PC-3 (cell line): ENCODE data around the gene RDH12. TPM values are rescaled to one million over a fixed set of nuclear protein-coding genes. Genes with fewer than 3 reads are reported as not detected.

Source experiments
- ATAC-seq: fragments of 200-7000 bp; cut with Tn5 transposase; 2 replicates; pipeline ENCODE4 v1.9.1; 2020; ENCODE audit warnings: mild to moderate bottlenecking, moderate library complexity
- BruUV-seq: library from RNA; stranded (reverse); fragments of 400-500 nt; replicated peaks from 2 replicates; lab custom pipeline; 2021; lab: Mats Ljungman, UMichigan
- CTCF ChIA-PET: fragments of 300-600 bp; sonication (Branson Sonifier 250); formaldehyde crosslinking; loops from one replicate; lab custom pipeline; 2022; ENCODE audit warnings: antibody characterized with exemption; lab: Charles Lee
- POLR2A ChIA-PET: fragments of 300-600 bp; sonication (Branson Sonifier 250); formaldehyde crosslinking; loops from one replicate; lab custom pipeline; 2022; ENCODE audit warnings: antibody characterized with exemption; ENCODE audit not compliant: unreplicated experiment; lab: Charles Lee
- DNase-seq: peaks from one replicate; pipeline ENCODE4 v3.0.0-alpha.2; 2015
- H2AFZ ChIP-seq: fragments of 300-600 bp; sonication (generic); 2 replicates; pipeline ENCODE4 v1.6.0; 2016; ENCODE audit warnings: antibody characterized with exemption, low read length
- H3F3A ChIP-seq: fragments of 300-600 bp; sonication (generic); one replicate; pipeline ENCODE4 v1.6.0; 2017; ENCODE audit warnings: antibody characterized with exemption, low read length, control low read depth, mild to moderate bottlenecking; ENCODE audit not compliant: unreplicated experiment
- H3K27ac ChIP-seq: fragments of 300-600 bp; sonication (generic); 2 replicates; pipeline ENCODE4 v1.5.1; 2016; ENCODE audit warnings: mild to moderate bottlenecking, low read length
- H3K27me3 ChIP-seq: fragments of 300-600 bp; sonication (generic); 2 replicates; pipeline ENCODE4 v1.6.1; 2016; ENCODE audit warnings: low read length, mixed read lengths
- H3K36me3 ChIP-seq: fragments of 300-600 bp; sonication (generic); 2 replicates; pipeline ENCODE4 v1.6.1; 2016; ENCODE audit warnings: low read depth, mixed run types, low read length, mixed read lengths
- H3K4me1 ChIP-seq: fragments of 300-600 bp; sonication (generic); 2 replicates; pipeline ENCODE4 v1.5.1; 2016; ENCODE audit warnings: low read length; ENCODE audit not compliant: insufficient read depth
- H3K4me2 ChIP-seq: fragments of 300-600 bp; sonication (generic); 2 replicates; pipeline ENCODE4 v1.6.0; 2016; ENCODE audit warnings: low read length
- H3K4me3 ChIP-seq: fragments of 300-600 bp; sonication (generic); 2 replicates; pipeline ENCODE4 v1.5.1; 2016; ENCODE audit warnings: mild to moderate bottlenecking, low read length, mixed read lengths
- H3K79me2 ChIP-seq: fragments of 300-600 bp; sonication (generic); 2 replicates; pipeline ENCODE4 v1.6.1; 2017; ENCODE audit warnings: low read length, mixed read lengths
- H3K9ac ChIP-seq: fragments of 300-600 bp; sonication (generic); 2 replicates; pipeline ENCODE4 v1.6.0; 2016; ENCODE audit warnings: mild to moderate bottlenecking, low read length
- H3K9me2 ChIP-seq: fragments of 300-600 bp; sonication (generic); replicated peaks from 2 replicates; pipeline ENCODE4 v1.6.1; 2016; ENCODE audit warnings: mixed run types, low read length, mixed read lengths
- H3K9me3 ChIP-seq: fragments of 300-600 bp; sonication (generic); 2 replicates; pipeline ENCODE4 v1.6.1; 2016; ENCODE audit warnings: low read length, mixed read lengths
- H4K20me1 ChIP-seq: fragments of 300-600 bp; sonication (generic); 2 replicates; pipeline ENCODE4 v1.6.1; 2016; ENCODE audit warnings: low read length, mixed read lengths
- CTCF ChIP-seq: fragments of 300-600 bp; sonication (generic); conservative IDR thresholded peaks from 2 replicates; pipeline ENCODE4 v1.5.1; 2017; ENCODE audit warnings: antibody characterized with exemption, low read depth, mild to moderate bottlenecking, low read length
- EZH2 ChIP-seq: fragments of 300-600 bp; sonication (generic); IDR thresholded peaks from one replicate; pipeline ENCODE4 v1.6.1; 2017; ENCODE audit warnings: antibody characterized with exemption, mild to moderate bottlenecking, low read length; ENCODE audit not compliant: unreplicated experiment
- EZH2phosphoT487 ChIP-seq: fragments of 300-600 bp; sonication (generic); IDR thresholded peaks from 2 replicates; pipeline ENCODE4 v1.6.1; 2018; ENCODE audit warnings: mild to moderate bottlenecking, antibody characterized with exemption, low read length, borderline replicate concordance
- intact Hi-C: fragments of 100-400 bp; cut with micrococcal nuclease; formaldehyde crosslinking; loops from 2 replicates; pipeline ENCODE4 v1.9.0; 2023
- total RNA-seq: library from RNA; depleted of rRNA; stranded (reverse); fragments of >200 nt; gene quantifications from 2 replicates; pipeline ENCODE4 v1.2.3, GENCODE V29; 2014

The RDH12 gene
- total RNA-seq, 1 experiment from 2014 or later = not detected

- H3K27ac ChIP-seq = no peak overlapping the region
- no TSS peak for BruUV-seq
- H3K9ac ChIP-seq = no peak overlapping the region
- ATAC-seq (0 out of 2 replicates have a peak, but pooled peaks have one; percentile 5), DNase-seq (no peak)
- peaks cover 98% of the 10 kb centered on the region for H3K79me2 ChIP-seq
- no peak overlapping the region for H2AFZ ChIP-seq
- no peaks in the 10 kb centered on the region for H3F3A ChIP-seq
- no peaks in the 10 kb centered on the region for H3K9me2 ChIP-seq
- intact Hi-C loops = loop anchor here (5.0 kb wide), 1 partner anchor 141 kb away; no protein-coding TSS in a partner anchor
- POLR2A ChIA-PET = interaction anchor here (0.6 to 0.9 kb wide), 3 partner anchors 27 to 50 kb away, joined by 3 to 7 read pairs (median 3); partner anchors contain the start of gene RDH11
- no peaks in the 10 kb centered on the region for H3K27me3 ChIP-seq
- peaks cover 29% of the 10 kb centered on the region for H4K20me1 ChIP-seq
- no peak overlapping the region for H3K4me3 ChIP-seq
- no peaks in the 10 kb centered on the region for H3K9me3 ChIP-seq
- CTCF ChIA-PET = interaction anchor here (0.6 to 1.3 kb wide), 6 partner anchors 8 to 281 kb away, joined by 3 to 9 read pairs (median 4); partner anchors contain the start of gene ARG2
- H3K4me1 ChIP-seq = peaks cover 10% of the 10 kb centered on the region
- H3K36me3 ChIP-seq = no peaks in the 10 kb centered on the region
- no peak overlapping the region for H3K4me2 ChIP-seq
- TF ChIP-seq EZH2phosphoT487 (no peak), CTCF (no peak), EZH2 (no peak)
Measured at GRCh38 chr14:67668559-67668958, 33.1 kb upstream of the RDH12 start.

DNA sequence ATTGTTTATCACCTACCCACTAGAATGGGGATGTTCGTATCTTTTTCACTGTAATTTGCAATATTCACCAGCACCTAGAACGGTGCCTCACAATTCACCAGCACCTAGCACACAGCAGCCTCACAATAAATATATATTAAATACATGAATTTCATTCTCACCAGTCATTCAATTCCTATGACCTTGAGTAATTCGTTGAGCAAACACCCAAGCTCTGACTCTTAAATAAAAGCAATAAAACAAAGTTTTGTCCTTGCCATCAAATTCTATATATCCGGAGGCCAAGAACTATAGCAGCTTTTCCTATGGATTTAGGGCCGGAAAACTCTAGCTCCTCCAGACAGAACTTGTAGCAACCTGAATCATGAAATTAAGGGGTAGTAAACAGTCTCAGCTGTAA is 28.2 kb upstream of the RDH12 start:
- H3K36me3 ChIP-seq = peaks cover 14% of the 10 kb centered on the region
- peaks cover 18% of the 10 kb centered on the region for H3K4me1 ChIP-seq
- no peaks in the 10 kb centered on the region for H3F3A ChIP-seq
- peak overlapping the region; percentile 96 for H3K4me2 ChIP-seq
- H2AFZ ChIP-seq = peak overlapping the region; percentile 82; the same call in 1 of the 2 replicates
- TF ChIP-seq EZH2 = no peak
- TF ChIP-seq CTCF = no peak
- TF ChIP-seq EZH2phosphoT487 = no peak
- peak; percentile 72 for DNase-seq
- intact Hi-C loops = no loop called here
- H3K27me3 ChIP-seq = no peaks in the 10 kb centered on the region
- TSS peak; percentile 49 for BruUV-seq
- peaks cover 19% of the 10 kb centered on the region for H4K20me1 ChIP-seq
- peak overlapping the region; percentile 80 for H3K27ac ChIP-seq
- H3K4me3 ChIP-seq = peak overlapping the region; percentile 84
- POLR2A ChIA-PET = interaction anchor here (0.6 to 1.1 kb wide), 5 partner anchors 22 to 1760 kb away, joined by 3 to 8 read pairs (median 4); partner anchors contain the start of gene RDH11
- H3K9me2 ChIP-seq = no peaks in the 10 kb centered on the region
- CTCF ChIA-PET = interaction anchor here (0.6 to 1.7 kb wide), 3 partner anchors 31 to 58 kb away, joined by 3 to 11 read pairs (median 9); no protein-coding TSS in a partner anchor
- no peaks in the 10 kb centered on the region for H3K9me3 ChIP-seq
- ATAC-seq = peak; percentile 30
- peaks cover 59% of the 10 kb centered on the region for H3K79me2 ChIP-seq
- peak overlapping the region; percentile 97 for H3K9ac ChIP-seq

DNA sequence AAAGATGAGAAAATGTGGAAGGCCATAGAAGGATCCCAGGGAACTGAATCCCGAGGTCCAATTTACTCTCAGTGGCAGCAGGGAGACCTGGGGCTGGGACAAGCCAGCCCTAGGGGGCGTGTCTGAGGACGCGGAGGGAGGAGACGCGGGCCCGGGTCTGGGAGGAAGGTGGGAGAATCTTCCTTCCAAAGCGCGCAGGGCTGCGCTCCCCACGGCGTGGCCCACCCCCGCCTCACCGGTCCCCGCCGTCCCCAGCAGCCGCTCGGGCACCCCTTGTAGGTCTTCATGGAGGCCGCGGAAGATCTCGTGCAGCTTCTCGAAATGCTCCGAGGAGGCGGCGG is 27.6 kb upstream of the RDH12 start:
- peaks cover 58% of the 10 kb centered on the region for H3K79me2 ChIP-seq
- H3K9ac ChIP-seq = peak overlapping the region; percentile 97
- no TSS peak for BruUV-seq
- ATAC-seq (peak; percentile 84), DNase-seq (peak; percentile 74)
- H3K9me2 ChIP-seq = no peaks in the 10 kb centered on the region
- H2AFZ ChIP-seq = peak overlapping the region; percentile 82
- H3K4me3 ChIP-seq = peak overlapping the region; percentile 84
- peak overlapping the region; percentile 80 for H3K27ac ChIP-seq
- POLR2A ChIA-PET = interaction anchor here (0.6 to 1.1 kb wide), 4 partner anchors 21 to 1759 kb away, joined by 3 to 8 read pairs (median 4); partner anchors contain the start of gene RDH11
- intact Hi-C loops = loop anchor here (1.0 kb wide), 2 partner anchors 21 to 30 kb away; partner anchors contain the start of gene RDH11
- H3F3A ChIP-seq = no peaks in the 10 kb centered on the region
- H3K9me3 ChIP-seq = no peaks in the 10 kb centered on the region
- peak overlapping the region; percentile 96 for H3K4me2 ChIP-seq
- TF ChIP-seq EZH2phosphoT487 (no peak), CTCF (peak; percentile 15; the same call in 1 of the 2 replicates), EZH2 (no peak)
- peaks cover 18% of the 10 kb centered on the region for H3K4me1 ChIP-seq
- peaks cover 21% of the 10 kb centered on the region for H3K36me3 ChIP-seq
- no peaks in the 10 kb centered on the region for H3K27me3 ChIP-seq
- H4K20me1 ChIP-seq = peaks cover 19% of the 10 kb centered on the region
- CTCF ChIA-PET = interaction anchor here (1.7 kb wide), 2 partner anchors 30 to 55 kb away, joined by 9 to 11 read pairs; no protein-coding TSS in a partner anchor
